HCT116 (cell line): Measurements from ENCODE around the gene B3GALT5. TPM values are rescaled to one million over a fixed set of nuclear protein-coding genes. Genes with fewer than 3 reads are reported as not detected.

Source experiments
- ATAC-seq: fragments of 200-7000 bp; cut with Tn5 transposase; 2 replicates; pipeline ENCODE4 v1.9.1; 2020; ENCODE audit warnings: mild to moderate bottlenecking, moderate library complexity
- BruUV-seq: library from RNA; stranded (reverse); fragments of 400-500 nt; replicated peaks from 2 replicates; lab custom pipeline; 2021; lab: Mats Ljungman, UMichigan
- CTCF ChIA-PET: fragments of 300-600 bp; sonication (Branson Sonifier 250); formaldehyde crosslinking; loops from one replicate; lab custom pipeline; 2021; ENCODE audit warnings: antibody characterized with exemption; lab: Charles Lee
- POLR2A ChIA-PET: fragments of 300-600, 350-600 bp; sonication (Branson Sonifier 250); formaldehyde crosslinking; loops from one replicate; lab custom pipeline; 2021; ENCODE audit warnings: antibody characterized with exemption; lab: Charles Lee
- RAD21 ChIA-PET, 2 experiments: fragments of 300-600 bp; sonication (Branson Sonifier 250); formaldehyde crosslinking; loops; one replicate each; lab custom pipeline; 2023; ENCODE audit warnings: low total read pairs in 2 of 2; ENCODE audit not compliant: uncharacterized antibody in 2 of 2, unreplicated experiment in 2 of 2, low non-redundant PET in 1 of 2; lab: Charles Lee
- DNase-seq: peaks from one replicate; pipeline ENCODE4 v3.0.0-alpha.2; 2010; ENCODE audit warnings: low read depth, low spot score
- H2AFZ ChIP-seq: fragments of 200-600 bp; shearing (Covaris generic), sonication (generic); 2 replicates; pipeline ENCODE4 v1.6.1; 2017; ENCODE audit warnings: low read depth, mixed run types, mixed read lengths, antibody characterized with exemption, low read length; ENCODE audit not compliant: poor library complexity, severe bottlenecking
- H3K27ac ChIP-seq: 2 replicates; pipeline ENCODE4 v1.5.1; 2012; ENCODE audit warnings: low read depth, low read length
- H3K27me3 ChIP-seq: fragments of 200-600 bp; sonication (generic); 2 replicates; pipeline ENCODE4 v1.6.1; 2016; ENCODE audit warnings: mixed run types, low read length, mixed read lengths; ENCODE audit not compliant: insufficient read depth
- H3K36me3 ChIP-seq, 2 experiments: fragments of 200-500 bp in 1 of 2; fragments of 200-600 bp in 1 of 2; sonication (Bioruptor generic) in 1 of 2; sonication (generic) in 1 of 2; 2 replicates each; pipeline versions ENCODE4 v1.5.1 to v1.6.1; 2014 to 2016; ENCODE audit warnings: low read length in 2 of 2, inconsistent platforms in 1 of 2, mixed read lengths in 1 of 2, mixed run types in 1 of 2; ENCODE audit not compliant: insufficient read depth in 2 of 2, control insufficient read depth in 1 of 2
- H3K4me1 ChIP-seq, 2 experiments: fragments of 200-600 bp in 1 of 2; sonication (generic) in 1 of 2; 2 replicates each; pipeline versions ENCODE4 v1.5.1 to v1.6.1; 2012 to 2017; ENCODE audit warnings: low read length in 2 of 2, inconsistent platforms in 1 of 2, mild to moderate bottlenecking in 1 of 2, mixed read lengths in 1 of 2, mixed run types in 1 of 2, moderate library complexity in 1 of 2; ENCODE audit not compliant: insufficient read depth in 2 of 2, control insufficient read depth in 1 of 2
- H3K4me2 ChIP-seq: fragments of 200-600 bp; sonication (generic); 2 replicates; pipeline ENCODE4 v1.6.1; 2017; ENCODE audit warnings: mixed run types, low read length, mixed read lengths
- H3K4me3 ChIP-seq, 2 experiments: fragments of 200-600 bp in 1 of 2; sonication (generic) in 1 of 2; replicated peaks in 1 of 2; 2 replicates each; pipeline ENCODE4 v1.5.1; 2011 to 2016; ENCODE audit warnings: low read length in 2 of 2, control low read depth in 1 of 2, low read depth in 1 of 2, mild to moderate bottlenecking in 1 of 2, mixed read lengths in 1 of 2, mixed run types in 1 of 2
- H3K79me2 ChIP-seq: fragments of 200-600 bp; sonication (generic); 2 replicates; pipeline ENCODE4 v1.6.1; 2017; ENCODE audit warnings: mild to moderate bottlenecking, mixed run types, low read length, moderate library complexity, mixed read lengths; ENCODE audit not compliant: insufficient read depth
- H3K9ac ChIP-seq: fragments of 200-600 bp; sonication (generic); 2 replicates; pipeline ENCODE4 v1.6.1; 2016; ENCODE audit warnings: low read length, mixed read lengths
- H3K9me2 ChIP-seq: fragments of 200-600 bp; sonication (generic), shearing (Covaris generic); 2 replicates; pipeline ENCODE4 v1.6.1; 2017; ENCODE audit warnings: mixed run types, mild to moderate bottlenecking, moderate library complexity; ENCODE audit not compliant: insufficient read depth
- H3K9me3 ChIP-seq, 2 experiments: fragments of 200-500 bp in 1 of 2; fragments of 200-600 bp in 1 of 2; sonication (Bioruptor generic) in 1 of 2; sonication (generic) in 1 of 2; 2 replicates each; pipeline ENCODE4 v1.6.1; 2014 to 2017; ENCODE audit warnings: low read length in 2 of 2, mixed read lengths in 2 of 2, inconsistent platforms in 1 of 2, low read depth in 1 of 2, mild to moderate bottlenecking in 1 of 2, mixed run types in 1 of 2, moderate library complexity in 1 of 2; ENCODE audit not compliant: control insufficient read depth in 1 of 2, insufficient read depth in 1 of 2
- H4K20me1 ChIP-seq: fragments of 200-600 bp; sonication (generic), shearing (Covaris generic); 2 replicates; pipeline ENCODE4 v1.6.1; 2017; ENCODE audit warnings: mixed run types, mild to moderate bottlenecking, moderate library complexity; ENCODE audit not compliant: insufficient read depth
- EGR1 ChIP-seq: IDR thresholded peaks from 2 replicates; pipeline ENCODE4 v1.6.1; 2012; ENCODE audit warnings: low read depth
- FOSL1 ChIP-seq: IDR thresholded peaks from 2 replicates; pipeline ENCODE4 v1.6.1; 2012; ENCODE audit warnings: low read depth
- MAX ChIP-seq: IDR thresholded peaks from 2 replicates; pipeline ENCODE4 v1.6.1; 2012
- RAD21 ChIP-seq: IDR thresholded peaks from 2 replicates; pipeline ENCODE4 v1.6.1; 2012; ENCODE audit warnings: low read depth, mild to moderate bottlenecking
- ZBTB33 ChIP-seq: IDR thresholded peaks from 2 replicates; pipeline ENCODE4 v1.6.1; 2011; ENCODE audit warnings: mild to moderate bottlenecking, low read length, moderate library complexity; ENCODE audit not compliant: insufficient replicate concordance; ENCODE audit errors: extremely low read depth
- ZFX ChIP-seq: fragments of 450-650 bp; IDR thresholded peaks from 2 replicates; pipeline ENCODE4 v1.6.1; 2017
- ZNF274 ChIP-seq: fragments of 200-500 bp; sonication (Bioruptor generic); IDR thresholded peaks from 2 replicates; pipeline ENCODE4 v1.6.1; 2014; ENCODE audit warnings: mild to moderate bottlenecking, low read depth, low read length, inconsistent platforms
- intact Hi-C: fragments of 100-400 bp; cut with micrococcal nuclease; formaldehyde crosslinking; loops from 2 replicates; pipeline ENCODE4 v1.10.0; 2022
- total RNA-seq: library from RNA; stranded (reverse); gene quantifications from one replicate; pipeline ENCODE4 v1.2.1, GENCODE V29; 2021; ENCODE audit not compliant: unreplicated experiment

The B3GALT5 gene
- total RNA-seq, 1 experiment from 2014 or later, result 1.2 TPM

GRCh38 chr21:39613041-39613934 lies 548 bp downstream of the B3GALT5 start:
- no peak overlapping the region for H3K27ac ChIP-seq
- H3K9ac ChIP-seq, result no peak overlapping the region; the same call in 1 of the 2 replicates
- no peaks in the 10 kb centered on the region for H4K20me1 ChIP-seq
- DNase-seq, result no peak
- peak overlapping the region; percentile 42 to 59 for H3K4me3 ChIP-seq
- H3K79me2 ChIP-seq, result no peaks in the 10 kb centered on the region
- H3K9me2 ChIP-seq, result no peaks in the 10 kb centered on the region
- no peaks in the 10 kb centered on the region for H3K9me3 ChIP-seq
- no peaks in the 10 kb centered on the region for H3K36me3 ChIP-seq
- CTCF ChIA-PET, result no interaction called here
- H3K27me3 ChIP-seq, result no peaks in the 10 kb centered on the region
- no TSS peak for BruUV-seq
- TF ChIP-seq MAX (no peak), FOSL1 (no peak), ZNF274 (no peak), RAD21 (no peak), ZBTB33 (no peak), EGR1 (no peak), ZFX (no peak)
- peak overlapping the region; percentile 85 for H2AFZ ChIP-seq
- H3K4me1 ChIP-seq, result peaks cover 9 to 26% of the 10 kb centered on the region in 2 experiments; a peak in 3 of 4 replicates
- peak; percentile 75 for ATAC-seq
- intact Hi-C loops, result no loop called here
- RAD21 ChIA-PET, result interaction anchor here in 1 of 2 experiments (0.6 kb wide), 1 partner anchor 48 kb away, joined by 3 read pairs; no protein-coding TSS in a partner anchor
- H3K4me2 ChIP-seq, result peak overlapping the region; percentile 90
- POLR2A ChIA-PET, result no interaction called here
